IMR-90 (cell line): ENCODE measurements around the gene FGF9. TPM values are rescaled to one million over a fixed set of nuclear protein-coding genes. Genes with fewer than 3 reads are reported as not detected.
A peak's percentile ranks its signal among the peaks of the same experiment; 100 is the strongest.

ENCODE experiments used
- ATAC-seq: fragments of 200-7000 bp; cut with Tn5 transposase; 2 replicates; pipeline ENCODE4 v1.9.1; 2020; ENCODE audit warnings: low read depth, mild to moderate bottlenecking, moderate library complexity
- BruUV-seq: library from RNA; stranded (reverse); fragments of 400-500 nt; replicated peaks from 2 replicates; lab custom pipeline; 2021; lab: Mats Ljungman, UMichigan
- CTCF ChIA-PET: fragments of 300-600 bp; formaldehyde crosslinking; extraction: SDS; loops from one replicate; lab custom pipeline; 2021; ENCODE audit warnings: antibody characterized with exemption; lab: Yijun Ruan, JAX
- POLR2A ChIA-PET: fragments of 300-600 bp; sonication (Branson Sonifier 250); formaldehyde crosslinking; loops from one replicate; lab custom pipeline; 2022; ENCODE audit warnings: antibody characterized with exemption; ENCODE audit not compliant: unreplicated experiment; lab: Charles Lee
- DNase-seq: peaks from one replicate; pipeline ENCODE4 v3.0.0; 2013
- H2AFZ ChIP-seq: replicated peaks from 2 replicates; pipeline ENCODE3; 2013; ENCODE audit warnings: low read length, mild to moderate bottlenecking; ENCODE audit not compliant: poor library complexity
- H2AK5ac ChIP-seq: 2 replicates; pipeline ENCODE4 v1.6.1; 2013; ENCODE audit warnings: low read depth, low read length, inconsistent platforms
- H2AK9ac ChIP-seq: replicated peaks from 2 replicates; pipeline ENCODE3; 2013; ENCODE audit warnings: mild to moderate bottlenecking, low read depth, low read length, moderate library complexity; ENCODE audit not compliant: poor library complexity
- H2BK120ac ChIP-seq: 2 replicates; pipeline ENCODE4 v1.6.1; 2013; ENCODE audit warnings: low read depth, low read length, inconsistent platforms
- H2BK15ac ChIP-seq: 3 replicates; pipeline ENCODE4 v1.6.1; 2013; ENCODE audit warnings: low read depth, low read length, inconsistent platforms
- H2BK20ac ChIP-seq: 2 replicates; pipeline ENCODE4 v1.6.1; 2013; ENCODE audit warnings: low read depth, mild to moderate bottlenecking, inconsistent platforms, low read length, moderate library complexity
- H2BK5ac ChIP-seq: 2 replicates; pipeline ENCODE4 v1.6.1; 2013; ENCODE audit warnings: mild to moderate bottlenecking, low read depth, low read length, inconsistent platforms; ENCODE audit not compliant: poor library complexity, severe bottlenecking
- H3K14ac ChIP-seq: replicated peaks from 2 replicates; pipeline ENCODE4 v1.6.1; 2013; ENCODE audit warnings: low read depth, low read length, inconsistent platforms
- H3K18ac ChIP-seq: 2 replicates; pipeline ENCODE4 v1.6.1; 2013; ENCODE audit warnings: low read depth, low read length, control low read depth
- H3K23ac ChIP-seq: 2 replicates; pipeline ENCODE4 v1.6.1; 2013; ENCODE audit warnings: low read depth, low read length, inconsistent platforms
- H3K27ac ChIP-seq: 2 replicates; pipeline ENCODE4 v1.5.1; 2013; ENCODE audit warnings: mild to moderate bottlenecking, control low read depth, low read length; ENCODE audit not compliant: insufficient read depth
- H3K27me3 ChIP-seq: 2 replicates; pipeline ENCODE4 v1.6.1; 2013; ENCODE audit warnings: low read length; ENCODE audit not compliant: control insufficient read depth, insufficient read depth
- H3K36me3 ChIP-seq: 2 replicates; pipeline ENCODE4 v1.6.1; 2013; ENCODE audit warnings: low read length, mixed read lengths; ENCODE audit not compliant: control insufficient read depth, insufficient read depth
- H3K4ac ChIP-seq: 2 replicates; pipeline ENCODE4 v1.6.1; 2013; ENCODE audit warnings: low read depth, low read length, inconsistent platforms
- H3K4me1 ChIP-seq: 2 replicates; pipeline ENCODE4 v1.6.1; 2013; ENCODE audit warnings: low read length, mixed read lengths; ENCODE audit not compliant: control insufficient read depth, insufficient read depth
- H3K4me2 ChIP-seq: 2 replicates; pipeline ENCODE4 v1.6.1; 2013; ENCODE audit warnings: low read depth, mild to moderate bottlenecking, control low read depth, low read length, moderate library complexity
- H3K4me3 ChIP-seq: 2 replicates; pipeline ENCODE4 v1.5.1; 2013; ENCODE audit warnings: low read depth, mild to moderate bottlenecking, control low read depth, low read length, moderate library complexity; ENCODE audit not compliant: insufficient read depth
- H3K56ac ChIP-seq: 2 replicates; pipeline ENCODE4 v1.6.1; 2013; ENCODE audit warnings: low read length, inconsistent platforms; ENCODE audit not compliant: insufficient read depth; ENCODE audit errors: extremely low read depth
- H3K79me1 ChIP-seq, 2 experiments: 2 replicates each; pipeline ENCODE4 v1.6.1; 2013; ENCODE audit warnings: low read length in 2 of 2, inconsistent platforms in 1 of 2, low read depth in 1 of 2
- H3K9ac ChIP-seq: 2 replicates; pipeline ENCODE4 v1.6.1; 2013; ENCODE audit warnings: low read depth, low read length, control low read depth
- H3K9me1 ChIP-seq: 2 replicates; pipeline ENCODE4 v1.6.1; 2013; ENCODE audit warnings: low read length, inconsistent platforms; ENCODE audit not compliant: insufficient read depth
- H3K9me3 ChIP-seq: 2 replicates; pipeline ENCODE4 v1.6.1; 2013; ENCODE audit warnings: low read length; ENCODE audit not compliant: control insufficient read depth, insufficient read depth
- H4K20me1 ChIP-seq: 2 replicates; pipeline ENCODE4 v1.6.1; 2013; ENCODE audit warnings: low read length, inconsistent platforms; ENCODE audit not compliant: insufficient read depth
- H4K5ac ChIP-seq: 2 replicates; pipeline ENCODE4 v1.6.1; 2013; ENCODE audit warnings: mild to moderate bottlenecking, low read depth, low read length, control low read depth
- H4K8ac ChIP-seq, 2 experiments: 2 replicates each; pipeline ENCODE4 v1.6.1; 2013; ENCODE audit warnings: low read depth in 2 of 2, low read length in 2 of 2, control low read depth in 1 of 2, inconsistent platforms in 1 of 2
- H4K91ac ChIP-seq: 2 replicates; pipeline ENCODE4 v1.6.1; 2013; ENCODE audit warnings: low read depth, low read length, inconsistent platforms; ENCODE audit not compliant: insufficient read depth
- FOS ChIP-seq: fragments of 150-350 bp; IDR thresholded peaks from 2 replicates; pipeline ENCODE4 v1.6.1; 2016; ENCODE audit warnings: low read depth, low read length
- MXI1 ChIP-seq: IDR thresholded peaks from 2 replicates; pipeline ENCODE4 v1.6.1; 2012; ENCODE audit warnings: low read depth, mild to moderate bottlenecking, low read length, moderate library complexity, borderline replicate concordance
- WGBS, 2 experiments: methylation state at CpG; one replicate each; pipeline versions ENCODE4 v1.1.5 to v1.1.7; 2013; ENCODE audit warnings: missing lambda C conversion rate in 2 of 2; ENCODE audit not compliant: insufficient read length in 1 of 2; ENCODE audit errors: extremely low coverage in 2 of 2; 5-methylcytosine and 5-hydroxymethylcytosine counted together
- dilution Hi-C: fragments of 300-500 bp; cut with HindIII; formaldehyde crosslinking; loops from one replicate; pipeline ENCODE4 v1.14.3; 2018; ENCODE audit warnings: low sequenced_read_pairs; ENCODE audit not compliant: unreplicated experiment
- in situ Hi-C: fragments of 300-500 bp; cut with MboI; formaldehyde crosslinking; loops from 3 replicates; pipeline ENCODE4 v1.14.3; 2019; ENCODE audit warnings: low sequenced_read_pairs, inconsistent platforms, mixed read lengths
- intact Hi-C: fragments of 100-400 bp; cut with micrococcal nuclease; formaldehyde crosslinking; loops from 2 replicates; pipeline ENCODE4 v1.10.0; 2022
- polyA plus RNA-seq, 3 experiments: library from polyadenylated mRNA; depleted of rRNA; stranded (reverse); fragments of >200 nt; gene quantifications; 2 replicates each; pipeline ENCODE4 v1.2.3, GENCODE V29; 2012; ENCODE audit warnings: low replicate concordance in 1 of 3
- total RNA-seq: library from RNA; depleted of rRNA; stranded (reverse); fragments of >200 nt; gene quantifications from 2 replicates; pipeline ENCODE4 v1.2.3, GENCODE V29; 2012
- TF ChIP-seq, protein P1 (sequence below): conservative IDR thresholded peaks from 2 replicates; pipeline ENCODE4 v1.5.1; 2012; ENCODE audit warnings: mild to moderate bottlenecking, low read depth, low read length, improper control_type of control experiment

The FGF9 gene
- total and polyA plus RNA-seq, 2 of the 4 experiments (the other 2 are of a cell fraction) = under 0.01 to 0.05 TPM

DNA sequence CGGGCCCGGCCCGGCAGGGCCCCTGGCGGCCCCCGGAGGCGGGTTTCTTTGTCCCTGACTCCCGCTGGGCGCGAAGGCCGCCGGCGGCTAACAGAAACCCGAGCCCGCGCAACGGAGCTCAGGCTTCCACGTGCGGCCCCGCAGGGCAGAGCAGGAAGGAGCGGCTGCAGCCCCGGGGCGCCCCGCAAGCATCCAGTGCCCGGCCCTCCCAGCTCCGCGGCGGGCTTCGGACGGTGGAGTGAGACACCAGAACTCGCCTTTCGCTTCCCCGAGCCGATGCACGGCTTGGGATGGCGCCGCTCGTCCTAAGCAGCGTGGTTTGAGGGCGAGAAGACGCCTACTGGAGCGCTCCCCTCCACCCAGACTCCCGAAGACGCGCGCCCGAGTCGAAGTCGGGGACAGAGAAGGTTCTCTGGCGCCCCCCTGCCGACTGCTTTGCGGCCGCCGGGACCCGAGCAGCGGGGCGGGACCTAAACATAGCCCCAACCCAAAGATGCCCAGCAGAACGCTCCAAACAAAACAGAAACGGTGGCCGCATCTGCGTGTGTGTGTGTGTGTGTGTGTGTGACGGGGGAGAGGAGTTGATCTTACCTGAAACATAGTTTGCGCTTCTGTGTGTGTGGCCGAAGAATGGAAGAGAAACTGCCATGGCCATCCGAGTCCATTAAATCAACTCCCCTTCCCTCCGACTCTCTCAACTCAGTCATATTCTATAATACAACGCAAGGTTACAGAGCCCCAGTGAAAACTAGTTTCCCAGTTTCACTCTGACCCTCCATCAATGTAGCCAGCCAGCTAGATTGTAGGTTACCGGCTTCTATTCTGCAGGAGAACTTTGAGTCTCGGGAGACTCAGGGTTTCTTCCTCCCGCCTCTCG is 629 bp upstream of the FGF9 start:
- Histone ChIP-seq H2BK5ac (no peak overlapping the region), H3K27me3 (peaks cover 26% of the 10 kb centered on the region), H3K56ac (peak overlapping the region; percentile 24; the same call in 1 of the 2 replicates), H4K20me1 (no peaks in the 10 kb centered on the region), H2AK9ac (no peak overlapping the region), H4K5ac (no peak overlapping the region), H4K91ac (peak overlapping the region; percentile 43), H3K9ac (peak overlapping the region; percentile 50), H2BK120ac (peak overlapping the region; percentile 81), H4K8ac (peak overlapping the region in 1 of 2 experiments; percentile 27; a peak in 1 of 4 replicates), H3K4me2 (peak overlapping the region; percentile 90), H3K9me1 (no peaks in the 10 kb centered on the region), H3K27ac (peak overlapping the region; percentile 31), H3K23ac (peak overlapping the region; percentile 63), H3K36me3 (no peaks in the 10 kb centered on the region), H3K79me1 (no peaks in the 10 kb centered on the region), H3K9me3 (no peaks in the 10 kb centered on the region), H2AK5ac (no peak overlapping the region), H3K4me1 (peaks cover 7% of the 10 kb centered on the region), H3K14ac (peak overlapping the region; percentile 74; the same call in 1 of the 2 replicates), H2BK15ac (peak overlapping the region; percentile 13; the same call in 1 of the 3 replicates), H3K4ac (peak overlapping the region; percentile 74), H2AFZ (peak overlapping the region; percentile 92), H2BK20ac (no peak overlapping the region), H3K18ac (no peak overlapping the region), H3K4me3 (peak overlapping the region; percentile 61)
- intact Hi-C loops (loop anchor here (2.0 to 10.0 kb wide), 7 partner anchors 33 to 609 kb away; no protein-coding TSS in a partner anchor), in situ Hi-C loops (no loop called here), dilution Hi-C loops (no loop called here)
- no TSS peak for BruUV-seq
- 0% methylated on average over 29 of the region's 70 CpGs; no CpG with 5 or more reads in 1 of the 2 experiments for WGBS, 2 experiments
- ATAC-seq = peak; percentile 54
- peak; percentile 48 for DNase-seq
- TF ChIP-seq, protein P1, sequence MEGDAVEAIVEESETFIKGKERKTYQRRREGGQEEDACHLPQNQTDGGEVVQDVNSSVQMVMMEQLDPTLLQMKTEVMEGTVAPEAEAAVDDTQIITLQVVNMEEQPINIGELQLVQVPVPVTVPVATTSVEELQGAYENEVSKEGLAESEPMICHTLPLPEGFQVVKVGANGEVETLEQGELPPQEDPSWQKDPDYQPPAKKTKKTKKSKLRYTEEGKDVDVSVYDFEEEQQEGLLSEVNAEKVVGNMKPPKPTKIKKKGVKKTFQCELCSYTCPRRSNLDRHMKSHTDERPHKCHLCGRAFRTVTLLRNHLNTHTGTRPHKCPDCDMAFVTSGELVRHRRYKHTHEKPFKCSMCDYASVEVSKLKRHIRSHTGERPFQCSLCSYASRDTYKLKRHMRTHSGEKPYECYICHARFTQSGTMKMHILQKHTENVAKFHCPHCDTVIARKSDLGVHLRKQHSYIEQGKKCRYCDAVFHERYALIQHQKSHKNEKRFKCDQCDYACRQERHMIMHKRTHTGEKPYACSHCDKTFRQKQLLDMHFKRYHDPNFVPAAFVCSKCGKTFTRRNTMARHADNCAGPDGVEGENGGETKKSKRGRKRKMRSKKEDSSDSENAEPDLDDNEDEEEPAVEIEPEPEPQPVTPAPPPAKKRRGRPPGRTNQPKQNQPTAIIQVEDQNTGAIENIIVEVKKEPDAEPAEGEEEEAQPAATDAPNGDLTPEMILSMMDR = peak; percentile 24; the same call in 1 of the 2 replicates
- TF ChIP-seq FOS (no peak), MXI1 (0 out of 2 replicates have a peak, but pooled peaks have one; percentile 30)
- ChIA-PET POLR2A (no interaction called here), CTCF (interaction anchor here (0.6 to 1.3 kb wide), 2 partner anchors 8 to 303 kb away, joined by 3 to 5 read pairs; no protein-coding TSS in a partner anchor)
